Smooth muscle cell (in vitro differentiated cells): ENCODE results near the gene MAGI3. TPM values are rescaled to one million over a fixed set of nuclear protein-coding genes. Genes with fewer than 3 reads are reported as not detected.

Source experiments
- DNase-seq: peaks from one replicate; lab custom pipeline; 2025; ENCODE audit not compliant: unreplicated experiment; lab: John Stamatoyannopoulos, UW
- H2AFZ ChIP-seq: fragments of 200-600 bp; sonication (generic); 2 replicates; pipeline ENCODE4 v1.6.0; 2016; ENCODE audit warnings: antibody characterized with exemption, low read depth, mild to moderate bottlenecking
- H3F3A ChIP-seq: fragments of 200-600 bp; sonication (generic); 2 replicates; pipeline ENCODE4 v1.6.0; 2017; ENCODE audit warnings: antibody characterized with exemption, low read depth
- H3K27ac ChIP-seq: fragments of 200-600 bp; sonication (generic); 2 replicates; pipeline ENCODE4 v1.5.1; 2016; ENCODE audit warnings: low read depth, mild to moderate bottlenecking
- H3K27me3 ChIP-seq: fragments of 200-600 bp; sonication (generic); 2 replicates; pipeline ENCODE4 v1.6.1; 2016; ENCODE audit warnings: low read depth, mild to moderate bottlenecking
- H3K36me3 ChIP-seq: fragments of 200-600 bp; sonication (generic); 2 replicates; pipeline ENCODE4 v1.5.1; 2016; ENCODE audit warnings: low read depth
- H3K4me1 ChIP-seq: fragments of 200-600 bp; sonication (generic); 2 replicates; pipeline ENCODE4 v1.5.1; 2016; ENCODE audit warnings: low read depth
- H3K4me2 ChIP-seq: fragments of 200-600 bp; sonication (generic); 2 replicates; pipeline ENCODE4 v1.6.0; 2016; ENCODE audit warnings: mild to moderate bottlenecking
- H3K4me3 ChIP-seq: fragments of 200-600 bp; sonication (generic); 2 replicates; pipeline ENCODE4 v1.5.1; 2016; ENCODE audit warnings: mild to moderate bottlenecking
- H3K79me2 ChIP-seq: fragments of 200-600 bp; sonication (generic); 2 replicates; pipeline ENCODE4 v1.6.0; 2016; ENCODE audit warnings: low read depth, mild to moderate bottlenecking
- H3K9ac ChIP-seq: fragments of 200-600 bp; sonication (generic); 2 replicates; pipeline ENCODE4 v1.6.0; 2016; ENCODE audit warnings: low read depth
- H3K9me3 ChIP-seq: fragments of 200-600 bp; sonication (generic); replicated peaks from 2 replicates; pipeline ENCODE4 v1.5.1; 2016; ENCODE audit warnings: low read depth
- H4K20me1 ChIP-seq: fragments of 200-600 bp; sonication (generic); 2 replicates; pipeline ENCODE4 v1.6.0; 2016; ENCODE audit warnings: low read depth
- WGBS: methylation state at CpG from one replicate; pipeline ENCODE4 v1.1.7; 2016; ENCODE audit warnings: low lambda C conversion rate; 5-methylcytosine and 5-hydroxymethylcytosine counted together
- polyA plus RNA-seq: library from polyadenylated mRNA; unstranded; fragments of >200 nt; fragmentation: Nextera tagmentation; extraction: Ambion mirVana; gene quantifications from 2 replicates; pipeline ENCODE4 v1.2.1, GENCODE V29; 2016
- total RNA-seq: library from RNA; depleted of rRNA; stranded (reverse); fragments of >200 nt; gene quantifications from 2 replicates; pipeline ENCODE4 v1.2.3, GENCODE V29; 2014
- TF ChIP-seq, protein P1 (sequence below): fragments of 200-600 bp; sonication (generic); IDR thresholded peaks from 2 replicates; pipeline ENCODE4 v1.5.1; 2017; ENCODE audit warnings: borderline replicate concordance, mild to moderate bottlenecking, antibody characterized with exemption; ENCODE audit not compliant: insufficient read depth, poor library complexity, severe bottlenecking

MAGI3 gene
- total and polyA plus RNA-seq, 2 experiments from 2014 or later = 10.9 to 19.1 TPM

DNA sequence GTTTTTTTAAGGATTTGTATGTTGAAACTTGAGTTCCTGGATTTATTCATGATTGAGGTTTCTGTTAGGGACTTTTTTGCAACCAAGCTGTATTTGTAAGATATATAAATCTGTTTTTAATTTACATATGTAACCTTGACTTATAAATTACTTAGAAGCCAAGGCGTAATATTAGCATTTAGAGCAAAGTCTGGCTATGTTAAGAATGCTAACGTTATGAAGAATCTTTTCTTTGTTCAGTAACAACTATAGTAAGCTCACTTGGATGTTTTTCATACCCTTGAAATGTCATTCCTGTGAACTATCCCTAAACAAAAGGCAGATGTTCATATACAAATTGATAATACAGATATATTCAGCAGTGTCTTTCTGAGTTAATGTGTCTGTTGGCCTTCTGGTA lies 155.3 kb downstream of the MAGI3 start:
- WGBS = 68% methylated on average over 2 of the region's 2 CpGs
- Histone ChIP-seq H3K4me1 (peaks cover 15% of the 10 kb centered on the region), H3K27ac (no peak overlapping the region), H3K36me3 (no peaks in the 10 kb centered on the region), H3K4me3 (no peak overlapping the region), H2AFZ (no peak overlapping the region), H3F3A (no peaks in the 10 kb centered on the region), H3K79me2 (peaks cover 45% of the 10 kb centered on the region), H4K20me1 (no peaks in the 10 kb centered on the region), H3K4me2 (no peak overlapping the region), H3K27me3 (no peaks in the 10 kb centered on the region), H3K9ac (no peak overlapping the region), H3K9me3 (no peaks in the 10 kb centered on the region)
- TF ChIP-seq, protein P1, sequence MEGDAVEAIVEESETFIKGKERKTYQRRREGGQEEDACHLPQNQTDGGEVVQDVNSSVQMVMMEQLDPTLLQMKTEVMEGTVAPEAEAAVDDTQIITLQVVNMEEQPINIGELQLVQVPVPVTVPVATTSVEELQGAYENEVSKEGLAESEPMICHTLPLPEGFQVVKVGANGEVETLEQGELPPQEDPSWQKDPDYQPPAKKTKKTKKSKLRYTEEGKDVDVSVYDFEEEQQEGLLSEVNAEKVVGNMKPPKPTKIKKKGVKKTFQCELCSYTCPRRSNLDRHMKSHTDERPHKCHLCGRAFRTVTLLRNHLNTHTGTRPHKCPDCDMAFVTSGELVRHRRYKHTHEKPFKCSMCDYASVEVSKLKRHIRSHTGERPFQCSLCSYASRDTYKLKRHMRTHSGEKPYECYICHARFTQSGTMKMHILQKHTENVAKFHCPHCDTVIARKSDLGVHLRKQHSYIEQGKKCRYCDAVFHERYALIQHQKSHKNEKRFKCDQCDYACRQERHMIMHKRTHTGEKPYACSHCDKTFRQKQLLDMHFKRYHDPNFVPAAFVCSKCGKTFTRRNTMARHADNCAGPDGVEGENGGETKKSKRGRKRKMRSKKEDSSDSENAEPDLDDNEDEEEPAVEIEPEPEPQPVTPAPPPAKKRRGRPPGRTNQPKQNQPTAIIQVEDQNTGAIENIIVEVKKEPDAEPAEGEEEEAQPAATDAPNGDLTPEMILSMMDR = no peak
- DNase-seq = no peak

DNA sequence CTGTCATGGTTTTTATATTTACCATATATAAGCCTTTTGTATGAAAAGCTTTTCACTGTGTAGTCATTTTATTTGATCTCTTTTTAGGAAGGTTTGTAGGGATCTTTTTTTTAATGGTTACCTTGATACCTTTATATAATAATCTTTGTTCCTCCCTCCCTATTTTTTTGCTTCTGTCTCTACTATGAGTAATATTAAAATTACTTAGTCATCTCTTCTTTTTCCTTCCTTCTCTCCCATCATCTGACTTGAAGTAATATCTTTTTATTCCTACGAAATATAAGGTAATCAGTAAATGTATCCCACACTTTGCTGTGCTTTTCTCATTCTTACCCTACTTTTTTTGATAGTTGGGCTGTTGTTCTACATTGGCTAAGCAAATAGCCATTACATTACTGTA lies 161.4 kb downstream of the MAGI3 start:
- Histone ChIP-seq H3K4me3 (no peak overlapping the region), H3F3A (no peaks in the 10 kb centered on the region), H2AFZ (no peak overlapping the region), H3K36me3 (no peaks in the 10 kb centered on the region), H3K79me2 (peaks cover 15% of the 10 kb centered on the region), H4K20me1 (no peaks in the 10 kb centered on the region), H3K9me3 (no peaks in the 10 kb centered on the region), H3K27ac (no peak overlapping the region), H3K27me3 (no peaks in the 10 kb centered on the region), H3K4me1 (no peaks in the 10 kb centered on the region), H3K9ac (no peak overlapping the region), H3K4me2 (no peak overlapping the region)
- 100% methylated on average over 1 of the region's 1 CpG for WGBS
- DNase-seq = no peak
- TF ChIP-seq, protein P1 = no peak

DNA sequence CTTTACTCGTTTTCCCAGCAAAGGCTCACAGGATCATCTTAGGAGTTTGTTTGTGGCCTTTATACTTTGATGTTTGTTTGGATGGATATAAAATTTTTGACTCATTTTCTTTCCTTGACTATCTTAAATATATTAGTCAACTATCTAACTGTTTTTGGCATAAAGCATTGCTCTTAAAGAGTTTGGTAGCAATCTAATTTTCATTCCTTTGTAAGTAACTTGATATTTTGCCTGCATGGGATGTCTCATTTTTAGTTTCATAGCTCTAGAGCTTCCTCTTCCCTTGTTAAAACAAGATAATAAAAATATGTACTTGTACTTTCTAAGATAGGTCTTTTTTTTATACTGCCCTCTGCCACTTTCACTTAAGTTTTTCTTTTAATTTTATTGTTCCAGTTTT lies 161.9 kb downstream of the MAGI3 start:
- Histone ChIP-seq H3K9me3 (no peaks in the 10 kb centered on the region), H3K79me2 (peaks cover 11% of the 10 kb centered on the region), H3K4me1 (no peaks in the 10 kb centered on the region), H3K27me3 (no peaks in the 10 kb centered on the region), H3K9ac (no peak overlapping the region), H2AFZ (no peak overlapping the region), H4K20me1 (no peaks in the 10 kb centered on the region), H3K27ac (no peak overlapping the region), H3K4me2 (no peak overlapping the region), H3K4me3 (no peak overlapping the region), H3F3A (no peaks in the 10 kb centered on the region), H3K36me3 (no peaks in the 10 kb centered on the region)
- DNase-seq = no peak
- 85% methylated on average over 1 of the region's 1 CpG for WGBS
- TF ChIP-seq, protein P1 = no peak

DNA sequence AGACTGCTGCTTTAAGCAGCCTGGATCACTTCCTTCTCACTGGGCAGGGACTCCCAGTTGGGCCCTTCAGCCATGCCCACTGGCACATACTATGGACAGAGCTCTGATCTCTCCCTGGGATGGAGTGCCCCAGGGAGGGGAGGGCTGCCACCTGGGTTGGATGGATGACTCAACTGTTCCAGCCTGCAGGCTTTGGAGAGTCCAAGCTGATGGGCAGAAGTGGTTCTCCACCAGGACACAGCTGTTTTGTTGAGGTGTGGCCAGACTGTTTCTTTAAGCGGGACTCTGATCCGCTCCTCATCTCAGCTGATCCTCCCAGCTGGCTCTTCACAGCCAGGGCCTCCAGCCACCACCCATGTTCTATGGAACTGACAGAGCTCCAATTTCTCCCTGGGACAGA lies 166.9 kb downstream of the MAGI3 start:
- Histone ChIP-seq H3K79me2 (no peaks in the 10 kb centered on the region), H3F3A (no peaks in the 10 kb centered on the region)
- 100% methylated on average over 2 of the region's 2 CpGs for WGBS

More for the DNA sequence above, 166.9 kb downstream of the MAGI3 start:
- no peaks in the 10 kb centered on the region for H4K20me1 ChIP-seq
- no peaks in the 10 kb centered on the region for H3K4me1 ChIP-seq
- no peak overlapping the region for H3K27ac ChIP-seq
- DNase-seq = no peak
- no peaks in the 10 kb centered on the region for H3K9me3 ChIP-seq
- H3K27me3 ChIP-seq = no peaks in the 10 kb centered on the region
- H3K4me3 ChIP-seq = no peak overlapping the region
- no peak overlapping the region for H2AFZ ChIP-seq
- no peak overlapping the region for H3K4me2 ChIP-seq
- H3K9ac ChIP-seq = no peak overlapping the region
- TF ChIP-seq, protein P1 = no peak
- H3K36me3 ChIP-seq = no peaks in the 10 kb centered on the region
